Jurkat, Clone E6-1 (cell line): Measurements from ENCODE around the gene CTTN.

Experiments
- DNase-seq: peaks from one replicate; pipeline ENCODE4 v3.0.0-alpha.2; 2011; ENCODE audit warnings: low read depth, low spot score
- H3K4me3 ChIP-seq: 2 replicates; pipeline ENCODE4 v1.5.1; 2011; ENCODE audit warnings: mild to moderate bottlenecking, low read length, control low read depth, moderate library complexity

The CTTN gene

DNA sequence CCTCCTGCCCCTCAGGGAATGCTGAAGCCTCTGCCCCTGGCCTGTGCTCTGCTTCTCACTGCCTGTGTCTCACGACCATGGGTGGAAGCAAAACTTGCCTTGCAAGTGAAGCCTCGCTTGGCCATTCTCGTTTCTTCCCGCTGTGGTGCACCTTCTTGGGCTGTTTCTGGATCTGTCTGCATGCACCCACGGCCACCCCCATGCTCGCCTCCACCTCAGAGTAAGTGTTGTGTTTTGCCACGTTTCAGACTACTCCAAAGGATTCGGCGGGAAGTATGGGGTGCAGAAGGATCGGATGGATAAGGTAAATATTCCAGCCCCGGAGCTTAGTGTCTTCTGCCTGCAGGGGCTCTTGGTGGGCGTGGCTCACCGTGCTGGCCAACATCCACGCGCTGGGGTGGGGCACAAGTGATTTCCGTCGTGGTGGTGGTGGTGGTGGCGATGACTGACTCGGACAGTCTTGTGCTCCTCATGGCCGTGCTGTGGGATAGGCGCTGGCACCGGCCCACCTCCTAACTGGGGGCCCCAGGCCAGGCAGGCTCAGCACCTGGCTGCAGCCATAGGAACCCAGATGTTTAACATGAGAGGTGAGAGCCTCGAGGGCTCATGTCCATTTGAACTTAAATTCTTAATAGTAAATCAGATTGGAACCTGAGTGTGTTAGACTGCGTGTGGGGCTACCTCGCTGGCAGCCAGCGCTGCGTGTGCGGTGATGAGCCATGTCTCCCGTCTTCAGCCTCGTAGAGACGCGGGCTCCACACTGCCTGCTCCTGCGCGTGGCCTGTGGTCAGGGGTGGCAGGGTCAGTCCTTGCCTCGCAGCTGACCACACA, 24.6 kb downstream of the CTTN start:
- no peak for DNase-seq
- H3K4me3 ChIP-seq, result no peak overlapping the region

DNA sequence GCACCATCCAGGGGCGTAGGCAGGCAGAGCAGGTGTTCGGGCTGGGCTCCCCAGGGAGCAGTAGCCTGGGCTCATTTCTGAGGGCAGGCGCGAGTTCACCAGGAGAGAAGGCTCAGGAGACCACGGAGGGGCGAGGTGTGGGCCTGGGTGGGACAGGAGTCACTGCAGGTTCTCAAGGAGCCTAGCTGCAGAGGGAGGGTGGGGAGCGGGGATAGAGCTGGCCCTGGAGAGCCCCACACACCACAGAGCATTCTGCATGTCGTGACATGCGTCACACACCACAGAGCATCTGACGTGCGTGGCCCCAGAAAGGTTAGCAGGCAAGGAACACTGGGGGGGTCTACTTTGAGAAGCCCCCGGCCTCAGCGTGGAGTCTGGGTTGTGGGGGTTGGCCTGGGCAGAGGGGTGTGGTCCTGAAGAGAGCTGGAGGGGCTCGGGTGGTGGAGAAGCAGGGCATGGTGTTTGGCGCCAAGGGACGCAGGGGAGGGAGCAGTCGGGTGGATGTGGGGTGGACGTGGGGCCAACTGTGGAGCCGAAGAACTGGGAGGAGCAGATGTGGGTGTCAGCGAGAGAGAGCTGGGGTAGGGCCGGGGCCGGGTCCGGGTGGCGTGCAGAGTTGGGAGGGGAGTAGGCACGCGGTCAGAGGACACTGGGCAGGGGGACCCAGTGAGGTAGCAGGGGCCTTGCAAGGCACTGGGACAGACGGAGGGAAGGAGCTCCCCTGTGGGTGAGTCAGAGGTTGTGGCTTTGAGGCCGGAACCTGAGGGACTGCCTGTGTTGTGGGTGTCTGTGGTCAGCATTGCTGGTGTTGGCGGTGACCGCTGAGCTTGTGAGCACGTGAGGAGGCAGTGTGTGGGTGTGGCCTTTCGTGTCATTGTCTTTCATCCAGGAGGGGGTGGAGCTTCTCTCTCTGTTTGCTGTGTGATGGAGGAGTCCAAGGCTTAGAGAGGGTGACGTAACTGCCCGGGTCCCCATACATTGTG, 25.5 kb downstream of the CTTN start:
- H3K4me3 ChIP-seq, result no peak overlapping the region
- no peak for DNase-seq

DNA sequence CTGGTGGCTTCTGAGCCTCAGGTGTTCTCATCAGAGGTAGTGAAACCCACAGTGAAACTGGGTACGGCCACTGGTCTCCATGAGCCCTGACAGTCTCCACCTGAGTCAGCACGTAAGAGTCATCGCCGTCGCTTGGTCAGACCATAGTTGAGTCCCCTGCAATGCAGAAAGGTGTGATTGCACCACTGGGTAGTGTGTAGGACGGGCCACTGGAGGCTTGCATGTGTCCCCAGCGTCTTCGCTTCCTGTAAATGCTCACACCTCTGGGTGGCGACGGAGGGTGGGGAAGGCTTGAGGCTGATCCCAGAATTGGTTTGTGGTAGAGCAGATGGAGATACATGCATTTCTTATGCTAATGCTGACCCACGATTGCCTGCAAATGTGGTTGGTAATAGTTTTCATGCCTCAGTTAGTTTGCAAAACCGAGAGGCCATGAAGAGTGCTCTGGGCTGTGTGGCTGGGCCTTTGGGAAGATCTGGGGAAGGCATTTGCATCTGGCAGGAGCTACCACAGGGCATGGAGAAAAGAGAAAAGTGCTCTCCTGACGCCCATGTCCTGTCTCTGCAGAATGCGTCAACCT, 26.5 kb downstream of the CTTN start:
- no peak for DNase-seq
- no peak overlapping the region for H3K4me3 ChIP-seq

DNA sequence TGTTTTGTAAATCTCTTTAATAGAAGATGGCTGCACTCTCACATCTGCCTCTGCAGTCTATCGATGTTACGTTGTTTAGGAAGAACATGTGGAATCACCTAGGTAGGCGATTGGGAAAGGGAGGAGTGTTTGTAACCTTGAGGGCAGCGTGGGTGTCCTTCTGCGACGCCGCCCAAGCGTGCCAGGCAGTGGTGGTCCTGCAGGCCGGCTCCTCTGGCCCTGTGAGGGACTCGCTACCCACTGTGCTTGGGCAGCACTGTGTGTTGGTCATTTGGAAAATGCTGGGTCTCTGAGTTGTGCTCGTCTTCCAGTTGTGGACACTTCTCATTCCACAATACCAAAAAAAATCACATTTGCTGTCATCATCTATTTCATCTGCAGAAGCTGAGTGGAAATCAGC, 29.1 kb downstream of the CTTN start:
- H3K4me3 ChIP-seq, result no peak overlapping the region

DNA sequence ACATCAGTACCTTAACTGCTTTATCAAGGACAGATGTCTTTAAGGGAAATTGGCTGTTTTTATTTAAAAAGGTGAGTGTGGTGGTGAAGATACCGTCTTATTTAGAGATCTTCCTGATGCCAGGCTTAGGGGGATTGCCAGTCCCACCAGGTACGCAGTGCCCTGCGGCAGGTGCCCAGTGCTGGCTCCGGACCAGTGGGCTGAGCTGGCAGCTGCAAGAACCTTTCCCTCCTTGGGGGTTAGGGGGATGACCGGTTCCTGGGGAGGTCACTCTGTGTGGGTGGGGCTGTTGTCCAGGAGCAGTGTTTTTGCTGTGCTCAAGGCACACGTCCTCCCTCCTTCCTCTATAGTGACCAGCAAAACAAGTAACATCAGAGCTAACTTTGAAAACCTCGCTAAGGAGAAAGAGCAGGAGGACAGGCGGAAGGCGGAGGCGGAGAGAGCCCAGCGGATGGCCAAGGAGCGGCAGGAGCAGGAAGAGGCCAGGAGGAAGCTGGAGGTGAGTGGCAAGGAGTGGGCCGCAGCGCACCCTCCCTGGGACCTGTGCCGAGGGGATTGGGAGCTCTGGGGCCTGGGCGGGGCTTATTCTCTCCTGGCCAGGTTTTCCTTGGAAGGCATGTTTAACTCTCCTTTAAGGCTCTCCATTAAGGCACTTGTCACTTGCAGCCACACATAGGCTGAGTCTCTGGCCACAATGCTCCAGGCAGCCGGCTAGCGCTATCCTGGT, 30.5 kb downstream of the CTTN start:
- DNase-seq, result no peak
- no peak overlapping the region for H3K4me3 ChIP-seq

More for the DNA sequence above, 29.1 kb downstream of the CTTN start:
- no peak for DNase-seq

DNA sequence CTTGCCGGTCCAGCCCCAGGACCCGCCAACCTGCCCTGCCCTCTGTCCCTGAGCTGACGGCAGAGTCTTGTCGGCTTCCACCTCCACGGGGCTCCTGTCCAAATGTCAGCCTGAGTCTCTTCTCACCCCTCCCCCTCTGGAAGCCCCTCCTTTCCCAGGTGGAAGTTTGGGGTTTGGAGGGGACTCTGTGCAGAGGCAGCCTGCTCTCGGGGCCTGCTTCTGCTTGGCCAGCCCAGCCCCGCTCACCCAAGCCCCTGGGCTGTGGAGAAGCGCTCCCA, 31.0 kb downstream of the CTTN start:
- DNase-seq, result no peak

DNA sequence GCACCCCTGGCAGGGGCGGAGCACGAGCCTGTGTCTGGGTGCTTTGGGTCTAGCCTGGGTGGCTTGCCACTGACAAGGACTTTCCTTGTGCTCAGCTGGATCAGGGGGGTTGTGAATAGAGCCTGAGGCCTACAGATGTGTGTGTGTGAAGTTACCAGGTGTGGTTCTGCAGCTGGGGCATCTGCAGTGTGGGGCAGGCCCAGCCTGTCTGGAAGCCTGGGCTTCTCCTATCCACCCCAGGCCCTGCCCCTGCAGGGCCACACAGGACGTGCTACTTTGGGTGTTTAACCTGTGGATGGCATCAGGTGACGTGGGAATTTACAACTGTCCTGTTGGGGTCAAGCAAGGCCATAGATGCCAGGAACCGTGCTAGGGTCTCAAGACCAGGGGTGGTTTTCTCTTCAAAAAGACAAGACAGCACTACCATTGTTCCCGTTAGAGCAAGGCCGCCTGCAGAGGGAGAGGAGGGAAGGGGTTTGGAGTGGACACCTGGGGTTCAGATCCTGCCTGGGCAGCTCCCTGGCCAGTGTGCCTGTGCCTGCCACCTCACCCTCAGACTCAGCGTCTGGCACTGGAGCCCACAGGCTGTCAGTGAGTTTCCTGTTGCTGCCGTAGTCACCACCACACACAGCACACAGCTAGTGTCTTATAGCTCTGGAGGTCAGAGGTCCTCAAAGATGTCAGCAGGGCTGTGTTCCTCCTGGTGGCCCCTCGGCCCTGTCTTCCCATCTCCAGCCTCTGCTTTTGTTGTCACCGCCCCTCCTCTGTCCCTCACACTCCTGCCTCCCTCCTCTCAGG, 31.6 kb downstream of the CTTN start:
- no peak for DNase-seq
- H3K4me3 ChIP-seq, result no peak overlapping the region

More for the DNA sequence above, 31.0 kb downstream of the CTTN start:
- no peak overlapping the region for H3K4me3 ChIP-seq

DNA sequence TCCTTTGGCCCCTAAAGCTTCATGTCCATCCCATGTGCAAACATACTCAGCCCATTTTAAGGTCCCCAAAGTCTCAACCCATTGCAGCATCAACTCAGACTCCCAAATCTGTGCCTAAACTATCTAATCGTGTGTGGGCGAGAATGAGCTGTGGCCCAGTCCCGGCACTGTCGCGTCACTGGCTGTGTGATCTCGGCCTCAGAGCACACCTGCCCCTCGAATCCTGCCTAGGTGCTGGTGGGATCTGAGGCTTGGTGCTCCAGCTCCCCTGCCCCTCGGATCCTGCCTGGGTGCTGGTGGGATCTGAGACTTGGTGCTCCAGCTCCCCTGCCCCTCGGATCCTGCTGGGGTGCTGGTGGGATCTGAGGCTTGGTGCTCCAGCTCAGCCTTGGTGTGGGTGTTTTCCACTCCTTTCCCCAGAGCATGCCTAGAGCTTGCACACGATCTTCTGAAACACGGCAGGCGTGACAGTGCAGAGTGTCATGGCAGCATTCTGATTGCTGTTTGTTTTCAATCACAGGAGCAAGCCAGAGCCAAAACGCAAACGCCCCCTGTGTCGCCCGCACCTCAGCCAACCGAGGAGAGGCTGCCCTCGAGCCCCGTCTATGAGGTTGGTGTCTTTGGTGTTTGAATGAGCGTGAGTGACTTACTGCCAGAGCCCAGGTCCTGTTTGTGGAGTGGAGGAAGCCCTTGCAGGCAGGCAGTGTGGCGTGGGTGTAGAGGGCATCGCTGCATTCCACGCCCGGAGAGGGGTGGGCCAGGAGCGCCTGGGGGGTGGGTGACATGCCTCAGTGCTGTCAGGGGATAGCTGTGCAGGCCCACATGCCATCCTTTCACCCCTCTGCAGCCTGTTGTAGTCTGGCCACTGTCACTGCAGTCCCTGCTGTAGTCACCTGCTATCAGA, 32.6 kb downstream of the CTTN start:
- no peak for DNase-seq
- no peak overlapping the region for H3K4me3 ChIP-seq

DNA sequence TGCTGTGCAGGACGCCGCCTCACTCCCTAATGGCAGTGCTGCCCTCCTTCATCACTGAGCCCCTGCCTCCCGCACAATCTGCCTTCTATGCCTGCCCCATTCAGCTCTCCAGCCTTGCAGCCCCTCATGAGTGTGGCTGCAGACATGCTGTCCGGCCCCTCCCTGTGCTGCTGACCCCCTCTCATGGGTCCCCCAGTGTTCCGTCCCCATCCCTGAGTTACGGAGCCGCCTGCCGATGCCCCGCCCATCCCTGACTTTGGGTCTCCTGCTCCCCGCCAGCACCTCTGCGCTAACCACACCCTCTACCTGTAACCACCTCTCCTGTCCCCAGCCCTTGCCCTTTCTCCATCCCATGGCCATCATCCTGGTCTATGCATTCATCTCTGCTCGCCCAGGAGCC, 33.3 kb downstream of the CTTN start:
- DNase-seq, result no peak
- no peak overlapping the region for H3K4me3 ChIP-seq

DNA sequence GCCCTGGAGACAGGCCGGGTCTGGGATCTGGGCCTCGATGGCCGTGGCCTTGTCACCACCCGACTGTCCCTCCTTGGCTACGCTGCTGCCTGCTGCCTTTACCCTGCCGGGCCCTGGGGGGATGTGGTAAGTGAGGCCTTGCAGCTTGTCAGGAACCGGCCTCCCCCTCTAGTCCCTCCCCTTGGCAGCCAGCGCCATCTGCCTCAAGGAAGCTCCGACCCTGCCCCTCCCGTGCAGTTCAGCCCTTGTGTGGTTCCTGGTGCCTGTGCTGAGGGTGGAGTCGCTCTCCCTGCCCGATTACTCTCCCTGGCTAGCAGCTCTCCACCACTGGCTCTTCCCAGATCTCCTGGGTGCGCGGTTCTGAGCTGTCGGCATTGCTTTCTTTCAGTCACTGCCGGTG, 33.7 kb downstream of the CTTN start:
- no peak overlapping the region for H3K4me3 ChIP-seq
- no peak for DNase-seq

DNA sequence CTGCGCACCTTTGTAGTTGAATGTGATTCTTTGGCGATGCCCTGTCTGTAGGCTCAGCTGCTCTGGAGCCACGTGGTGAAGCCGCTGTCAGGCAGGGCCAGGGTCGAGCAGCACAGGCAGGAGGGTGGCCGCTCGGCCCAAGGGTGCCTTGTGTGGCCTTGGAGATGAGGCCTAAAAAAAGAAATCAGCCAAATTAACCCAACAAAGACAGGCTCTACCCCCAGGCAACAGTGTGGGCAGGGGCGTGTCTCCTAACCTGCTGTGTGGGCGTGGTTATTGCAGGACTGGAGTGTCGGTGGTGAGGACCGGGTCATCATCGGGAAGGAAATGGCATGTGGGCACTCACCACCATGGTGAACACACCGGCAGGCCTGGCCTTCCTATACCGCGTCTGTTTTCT, 34.3 kb downstream of the CTTN start:
- H3K4me3 ChIP-seq, result no peak overlapping the region
- DNase-seq, result no peak

DNA sequence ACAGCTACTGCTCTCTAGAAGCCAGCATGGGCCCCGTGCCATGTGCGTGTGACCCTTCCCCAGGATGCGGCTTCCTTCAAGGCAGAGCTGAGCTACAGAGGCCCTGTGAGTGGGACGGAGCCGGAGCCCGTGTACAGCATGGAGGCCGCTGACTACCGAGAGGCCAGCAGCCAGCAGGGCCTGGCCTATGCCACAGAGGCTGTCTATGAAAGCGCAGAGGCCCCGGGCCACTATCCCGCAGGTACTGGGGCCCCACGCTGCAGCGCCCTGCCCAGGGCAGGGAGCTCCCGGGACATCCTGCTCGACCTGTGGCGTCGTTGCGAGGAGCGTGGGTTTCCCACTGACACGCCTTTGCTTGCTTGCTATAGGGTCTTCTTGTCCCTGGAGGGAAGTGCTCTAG, 34.7 kb downstream of the CTTN start:
- H3K4me3 ChIP-seq, result no peak overlapping the region
- DNase-seq, result no peak

DNA sequence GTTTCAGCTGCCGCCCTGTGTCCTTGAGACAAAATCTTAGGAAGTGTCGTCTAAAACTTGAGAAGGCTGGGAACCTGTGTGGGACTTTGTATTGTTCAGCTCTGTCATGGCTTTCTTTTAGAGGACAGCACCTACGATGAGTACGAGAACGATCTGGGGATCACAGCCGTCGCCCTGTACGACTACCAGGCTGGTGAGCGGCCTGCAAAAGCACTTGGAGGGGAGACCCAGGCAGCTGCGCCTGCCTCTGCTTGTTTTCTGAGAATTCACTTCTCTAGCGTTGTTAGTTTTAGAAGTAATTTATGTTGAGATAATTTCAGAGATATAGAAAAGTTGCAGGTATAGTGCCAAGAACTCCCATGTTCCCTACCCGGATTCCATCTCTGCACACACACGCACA, 35.2 kb downstream of the CTTN start:
- no peak overlapping the region for H3K4me3 ChIP-seq
- no peak for DNase-seq

DNA sequence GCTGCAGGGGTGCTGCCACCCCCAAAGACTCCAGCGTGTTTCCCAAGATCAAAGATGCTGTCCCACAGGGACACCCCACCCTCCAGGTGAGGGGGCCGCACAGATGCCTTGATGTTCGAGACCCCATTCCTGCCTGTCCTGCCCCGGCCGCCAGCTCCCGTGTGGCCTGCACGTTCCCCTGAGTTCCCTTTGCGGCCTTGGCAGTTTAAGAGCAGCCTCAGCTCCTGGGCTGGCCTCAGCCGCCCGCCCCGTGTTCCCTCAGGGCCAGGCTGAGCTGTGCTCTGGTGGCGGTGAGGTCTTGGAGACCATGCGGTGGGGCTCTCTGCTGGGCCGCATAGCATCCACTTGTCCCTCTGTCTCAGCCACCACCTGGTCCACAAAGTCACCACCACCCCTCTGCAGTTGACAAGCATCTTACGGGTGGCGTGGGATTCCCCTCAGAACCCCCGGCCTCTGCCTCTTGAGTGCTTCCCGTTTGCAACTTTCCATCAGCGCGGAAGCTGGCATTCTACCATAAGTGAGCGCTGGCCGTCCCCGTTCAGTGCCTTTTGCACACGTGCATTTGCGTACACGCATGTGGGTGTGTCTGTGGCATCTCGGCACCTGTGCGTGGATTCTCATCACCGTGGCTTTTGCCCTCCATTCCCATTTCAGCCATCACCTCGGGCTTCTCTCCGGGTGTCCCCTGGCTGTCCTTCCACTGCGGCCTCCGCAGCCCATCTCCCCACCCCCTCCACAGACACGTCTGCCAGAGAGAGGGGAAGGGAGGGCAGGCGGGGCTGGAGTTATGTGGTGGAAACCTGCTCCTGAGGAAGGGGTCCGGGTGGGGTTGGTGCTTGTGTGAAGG, 35.9 kb downstream of the CTTN start:
- DNase-seq, result no peak
- H3K4me3 ChIP-seq, result no peak overlapping the region

DNA sequence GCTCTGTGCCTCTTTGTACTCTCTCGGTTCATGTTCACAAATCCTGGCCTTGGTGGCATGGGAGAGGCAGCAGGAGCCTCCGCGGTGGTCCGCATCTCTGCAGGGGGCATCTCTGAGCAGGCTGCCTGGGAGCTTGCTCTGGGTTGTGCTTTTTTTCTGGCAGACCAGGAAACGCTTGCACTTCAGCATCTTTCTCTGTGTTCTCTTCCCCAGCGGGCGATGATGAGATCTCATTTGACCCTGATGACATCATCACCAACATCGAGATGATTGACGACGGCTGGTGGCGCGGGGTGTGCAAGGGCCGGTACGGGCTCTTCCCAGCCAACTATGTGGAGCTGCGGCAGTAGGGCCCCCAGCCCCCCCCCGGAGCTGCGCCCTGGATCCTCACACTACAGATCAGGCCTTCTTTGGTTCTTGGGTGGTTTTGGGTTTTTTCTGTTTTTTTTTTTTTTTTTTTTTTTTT, 36.5 kb downstream of the CTTN start:
- DNase-seq, result no peak

DNA sequence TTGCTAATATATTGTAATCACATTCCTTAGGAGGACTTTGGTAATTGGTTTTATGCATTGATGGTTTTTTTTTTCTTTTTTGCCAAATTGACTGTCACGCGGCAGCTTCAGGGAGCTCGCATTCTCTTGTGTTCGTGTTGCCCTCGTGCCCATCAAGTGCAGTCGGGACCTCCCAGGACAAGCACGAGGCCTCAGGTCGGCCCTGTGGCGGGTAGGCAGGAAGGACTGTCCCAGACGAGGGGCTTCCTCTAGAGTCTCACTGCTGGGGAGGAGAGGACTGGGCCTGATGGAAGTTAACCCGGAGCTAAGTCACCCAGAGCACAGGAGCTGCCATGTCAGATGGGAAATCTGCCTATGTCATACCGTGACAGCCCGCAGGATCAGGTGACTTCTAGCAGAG, 37.0 kb downstream of the CTTN start:
- DNase-seq, result no peak
- no peak overlapping the region for H3K4me3 ChIP-seq

More for the DNA sequence above, 36.5 kb downstream of the CTTN start:
- no peak overlapping the region for H3K4me3 ChIP-seq
